Right atrium auricular region (tissue), 2 donors: ENCODE measurements around the gene ARF1. TPM values are rescaled to one million over a fixed set of nuclear protein-coding genes. Genes with fewer than 3 reads are reported as not detected.

Experiments
- DNase-seq: peaks from one replicate; pipeline ENCODE4 v3.0.0-alpha.2; 2019; ENCODE audit warnings: low spot score
- H3K27ac ChIP-seq, 2 donors: fragments of 200-600 bp; sonication (generic); 1 replicate in 1 of 2; 2 replicates in 1 of 2; pipeline ENCODE4 v1.5.1; 2016 to 2019
- H3K27me3 ChIP-seq, 2 donors: fragments of 200-600 bp; sonication (generic); one replicate each; pipeline versions ENCODE4 v1.5.1 to v1.6.0; 2017 to 2019
- H3K36me3 ChIP-seq: fragments of 200-600 bp; sonication (generic); one replicate; pipeline ENCODE4 v1.5.1; 2016
- H3K4me1 ChIP-seq, 2 donors: fragments of 200-600 bp; sonication (generic); one replicate each; pipeline versions ENCODE4 v1.5.1 to v1.6.0; 2017 to 2019
- H3K4me3 ChIP-seq, 2 donors: fragments of 200-600 bp; sonication (generic); 1 replicate in 1 of 2; 2 replicates in 1 of 2; pipeline ENCODE4 v1.5.1; 2017 to 2019; ENCODE audit warnings: mild to moderate bottlenecking in 1 of 2, moderate library complexity in 1 of 2
- H3K9me3 ChIP-seq, 2 donors: fragments of 200-600 bp; sonication (generic); one replicate each; pipeline ENCODE4 v1.5.1; 2019
- CTCF ChIP-seq, 2 donors: fragments of 200-600 bp; sonication (generic); IDR thresholded peaks; one replicate each; pipeline ENCODE4 v1.5.1; 2019; ENCODE audit warnings: antibody characterized with exemption in 2 of 2
- total RNA-seq, 2 donors: library from RNA; depleted of rRNA; stranded (reverse); fragments of >200 nt; gene quantifications; one replicate each; pipeline ENCODE4 v1.1.0, GENCODE V29; 2016

Gene ARF1
- total RNA-seq, 2 donors from 2014 or later: 375 to 422 TPM

GRCh38 chr1:228094432-228095016 is 12.0 kb downstream of the ARF1 start:
- Histone ChIP-seq H3K27ac (no peak overlapping the region), H3K27me3 (no peaks in the 10 kb centered on the region), H3K9me3 (peaks cover 0 to 14% of the 10 kb centered on the region in 2 donors), H3K36me3 (peaks cover 30% of the 10 kb centered on the region), H3K4me1 (peaks cover 0 to 65% of the 10 kb centered on the region in 2 donors), H3K4me3 (no peak overlapping the region)
- no peak for DNase-seq
- no peak for TF ChIP-seq CTCF (IDR thresholded peaks at IDR 0.05)

- Histone ChIP-seq H3K27ac (no peak overlapping the region), H3K4me1 (peaks cover 0 to 58% of the 10 kb centered on the region in 2 donors), H3K27me3 (no peaks in the 10 kb centered on the region), H3K36me3 (peaks cover 36% of the 10 kb centered on the region), H3K9me3 (peaks cover 0 to 14% of the 10 kb centered on the region in 2 donors), H3K4me3 (no peak overlapping the region)
- no peak for TF ChIP-seq CTCF (IDR thresholded peaks at IDR 0.05)
- no peak for DNase-seq
These were observed 12.7 kb downstream of the ARF1 start for GRCh38 chr1:228095161-228095560.

- H3K27ac ChIP-seq: no peak overlapping the region
- H3K9me3 ChIP-seq: peaks cover 0 to 14% of the 10 kb centered on the region in 2 donors
- H3K4me3 ChIP-seq: no peak overlapping the region
- no peak for TF ChIP-seq CTCF (IDR thresholded peaks at IDR 0.05)
- H3K36me3 ChIP-seq: peaks cover 40% of the 10 kb centered on the region
- no peak for DNase-seq
- peaks cover 0 to 53% of the 10 kb centered on the region in 2 donors for H3K4me1 ChIP-seq
- H3K27me3 ChIP-seq: no peaks in the 10 kb centered on the region
These were observed 13.4 kb downstream of the ARF1 start for GRCh38 chr1:228095938-228096337.

GRCh38 chr1:228096416-228097332 is 14.2 kb downstream of the ARF1 start:
- no peak for TF ChIP-seq CTCF (IDR thresholded peaks at IDR 0.05)
- peaks cover 0 to 53% of the 10 kb centered on the region in 2 donors for H3K4me1 ChIP-seq
- H3K27ac ChIP-seq: no peak overlapping the region
- H3K4me3 ChIP-seq: no peak overlapping the region
- H3K36me3 ChIP-seq: peaks cover 43% of the 10 kb centered on the region
- no peak for DNase-seq
- peaks cover 0 to 14% of the 10 kb centered on the region in 2 donors for H3K9me3 ChIP-seq
- no peaks in the 10 kb centered on the region for H3K27me3 ChIP-seq

- peaks cover 0 to 53% of the 10 kb centered on the region in 2 donors for H3K4me1 ChIP-seq
- H3K27ac ChIP-seq: no peak overlapping the region
- H3K36me3 ChIP-seq: peaks cover 43% of the 10 kb centered on the region
- DNase-seq: no peak
- TF ChIP-seq CTCF (IDR thresholded peaks at IDR 0.05): no peak
- peaks cover 0 to 14% of the 10 kb centered on the region in 2 donors for H3K9me3 ChIP-seq
- H3K4me3 ChIP-seq: no peak overlapping the region
- no peaks in the 10 kb centered on the region for H3K27me3 ChIP-seq
These were observed 15.0 kb downstream of the ARF1 start for GRCh38 chr1:228097333-228098081.
